ENCODE data around the gene SYNJ1. TPM values are rescaled to one million over a fixed set of nuclear protein-coding genes. Genes with fewer than 3 reads are reported as not detected.

SYNJ1 gene
- polyA plus RNA-seq, 3 donors: 4.0 to 16.5 (median 8.1) TPM

DNA sequence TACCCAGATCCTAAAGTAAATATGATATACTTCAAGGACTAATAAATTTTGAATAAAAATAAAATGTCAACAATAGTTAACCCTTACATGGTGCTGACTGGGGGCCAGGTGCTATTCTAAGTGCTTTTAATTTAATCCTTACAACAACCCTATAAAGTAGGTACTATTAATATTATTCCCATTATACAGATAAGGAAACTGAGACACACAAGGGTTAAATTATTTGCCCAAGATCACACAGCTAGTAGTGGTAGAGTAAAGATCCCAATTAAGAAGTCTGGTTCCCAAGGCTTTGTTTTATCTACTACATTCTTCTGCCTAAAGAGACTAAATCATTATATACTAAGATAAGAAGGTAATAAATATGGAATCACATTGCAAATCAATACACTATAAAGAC is 34.2 kb downstream of the SYNJ1 start:
- Histone ChIP-seq H3K4me3 (replicated peaks in 1 of 3; ENCODE audit: low read depth in 2 of 3, low read length in 3 of 3) (no peak overlapping the region), H3K4me1 (ENCODE audit: control insufficient read depth in 1 of 2, insufficient read depth in 2 of 2, low read length in 2 of 2) (no peaks in the 10 kb centered on the region), H3K4me2 (replicated peaks; ENCODE audit: extremely low read depth, low read length, poor library complexity, severe bottlenecking) (no peak overlapping the region), H3K79me2 (ENCODE audit: insufficient read depth, low read length) (no peaks in the 10 kb centered on the region), H3K9ac (ENCODE audit: insufficient read depth, low read length, poor library complexity, severe bottlenecking) (no peak overlapping the region), H3K27ac (ENCODE audit: low read depth in 1 of 2, low read length in 2 of 2) (no peak overlapping the region), H3K9me3 (replicated peaks in 1 of 2; ENCODE audit: control insufficient read depth in 1 of 2, insufficient read depth in 1 of 2, low read length in 2 of 2) (no peaks in the 10 kb centered on the region), H4K20me1 (ENCODE audit: insufficient read depth, low read length) (peaks cover 11% of the 10 kb centered on the region), H3K27me3 (ENCODE audit: control insufficient read depth in 2 of 2, insufficient read depth in 2 of 2, low read length in 2 of 2) (no peaks in the 10 kb centered on the region), H3K36me3 (replicated peaks in 1 of 2; ENCODE audit: control insufficient read depth in 1 of 2, insufficient read depth in 2 of 2, low read length in 2 of 2) (peaks cover 57 to 82% of the 10 kb centered on the region in 2 donors), H2AFZ (ENCODE audit: insufficient read depth, low read depth, low read length, poor library complexity, severe bottlenecking) (no peak overlapping the region)
- intact Hi-C loops (cut with micrococcal nuclease): no loop called here
- H3K27ac Mint-ChIP-seq: no peak overlapping the region
- H3K9me3 Mint-ChIP-seq: no peaks in the 10 kb centered on the region
- no peaks in the 10 kb centered on the region for H3K27me3 Mint-ChIP-seq (ENCODE audit: low read depth in 3 of 3)
- peaks cover 52 to 72% of the 10 kb centered on the region in 2 donors for H3K36me3 Mint-ChIP-seq
- TF ChIP-seq, protein P1, sequence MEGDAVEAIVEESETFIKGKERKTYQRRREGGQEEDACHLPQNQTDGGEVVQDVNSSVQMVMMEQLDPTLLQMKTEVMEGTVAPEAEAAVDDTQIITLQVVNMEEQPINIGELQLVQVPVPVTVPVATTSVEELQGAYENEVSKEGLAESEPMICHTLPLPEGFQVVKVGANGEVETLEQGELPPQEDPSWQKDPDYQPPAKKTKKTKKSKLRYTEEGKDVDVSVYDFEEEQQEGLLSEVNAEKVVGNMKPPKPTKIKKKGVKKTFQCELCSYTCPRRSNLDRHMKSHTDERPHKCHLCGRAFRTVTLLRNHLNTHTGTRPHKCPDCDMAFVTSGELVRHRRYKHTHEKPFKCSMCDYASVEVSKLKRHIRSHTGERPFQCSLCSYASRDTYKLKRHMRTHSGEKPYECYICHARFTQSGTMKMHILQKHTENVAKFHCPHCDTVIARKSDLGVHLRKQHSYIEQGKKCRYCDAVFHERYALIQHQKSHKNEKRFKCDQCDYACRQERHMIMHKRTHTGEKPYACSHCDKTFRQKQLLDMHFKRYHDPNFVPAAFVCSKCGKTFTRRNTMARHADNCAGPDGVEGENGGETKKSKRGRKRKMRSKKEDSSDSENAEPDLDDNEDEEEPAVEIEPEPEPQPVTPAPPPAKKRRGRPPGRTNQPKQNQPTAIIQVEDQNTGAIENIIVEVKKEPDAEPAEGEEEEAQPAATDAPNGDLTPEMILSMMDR (IDR thresholded peaks at IDR 0.05): no peak
- DNase-seq: no peak
- no peaks in the 10 kb centered on the region for H3K4me1 Mint-ChIP-seq
- H3K4me3 Mint-ChIP-seq: no peak overlapping the region

DNA sequence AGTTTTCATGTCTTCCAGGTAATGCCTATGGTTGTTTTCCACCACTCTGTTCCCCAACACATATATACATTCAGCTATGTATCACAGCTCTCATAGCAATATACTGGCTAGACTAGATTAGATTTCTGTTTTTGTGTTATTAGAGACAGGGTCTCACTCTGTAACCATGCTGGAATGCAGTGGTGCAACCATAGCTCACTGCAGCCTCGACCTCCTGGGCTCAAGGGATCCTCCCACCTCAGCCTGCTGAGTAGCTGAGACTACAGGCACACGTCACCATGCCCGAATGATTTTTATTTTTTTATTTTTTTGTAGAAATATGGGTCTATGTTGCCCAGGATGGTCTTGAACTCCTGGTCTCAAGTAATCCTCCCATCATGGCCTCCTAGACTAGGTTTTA is 37.7 kb downstream of the SYNJ1 start:
- no peaks in the 10 kb centered on the region for H3K27me3 ChIP-seq (ENCODE audit: control insufficient read depth in 2 of 2, insufficient read depth in 2 of 2, low read length in 2 of 2)
- H3K4me3 ChIP-seq (replicated peaks in 1 of 3; ENCODE audit: low read depth in 2 of 3, low read length in 3 of 3): no peak overlapping the region
- no peak overlapping the region for H3K9ac ChIP-seq (ENCODE audit: insufficient read depth, low read length, poor library complexity, severe bottlenecking)
- no peaks in the 10 kb centered on the region for H3K4me1 ChIP-seq (ENCODE audit: control insufficient read depth in 1 of 2, insufficient read depth in 2 of 2, low read length in 2 of 2)
- Mint-ChIP-seq H3K4me3 (no peak overlapping the region), H3K27ac (no peak overlapping the region), H3K4me1 (no peaks in the 10 kb centered on the region), H3K36me3 (peaks cover 62 to 78% of the 10 kb centered on the region in 2 donors), H3K27me3 (ENCODE audit: low read depth in 3 of 3) (no peaks in the 10 kb centered on the region), H3K9me3 (no peaks in the 10 kb centered on the region)
- H2AFZ ChIP-seq (ENCODE audit: insufficient read depth, low read depth, low read length, poor library complexity, severe bottlenecking): no peak overlapping the region
- H3K9me3 ChIP-seq (replicated peaks in 1 of 2; ENCODE audit: control insufficient read depth in 1 of 2, insufficient read depth in 1 of 2, low read length in 2 of 2): no peaks in the 10 kb centered on the region
- H4K20me1 ChIP-seq (ENCODE audit: insufficient read depth, low read length): no peaks in the 10 kb centered on the region
- H3K79me2 ChIP-seq (ENCODE audit: insufficient read depth, low read length): no peaks in the 10 kb centered on the region
- intact Hi-C loops (cut with micrococcal nuclease): no loop called here
- 100% methylated on average over 1 of the region's 3 CpGs for WGBS (ENCODE audit: insufficient coverage)
- H3K36me3 ChIP-seq (replicated peaks in 1 of 2; ENCODE audit: control insufficient read depth in 1 of 2, insufficient read depth in 2 of 2, low read length in 2 of 2): peaks cover 74 to 90% of the 10 kb centered on the region in 2 donors
- DNase-seq: no peak
- H3K27ac ChIP-seq (ENCODE audit: low read depth in 1 of 2, low read length in 2 of 2): no peak overlapping the region
- no peak overlapping the region for H3K4me2 ChIP-seq (replicated peaks; ENCODE audit: extremely low read depth, low read length, poor library complexity, severe bottlenecking)
- TF ChIP-seq, protein P1 (IDR thresholded peaks at IDR 0.05): no peak
